GM21717 (cell line): ENCODE measurements around the gene FBN3.

Experiments used
- ATAC-seq: cut with Tn5 transposase; IDR thresholded peaks from one replicate; pipeline ENCODE4 v1.9.1; 2021; ENCODE audit warnings: mild to moderate bottlenecking, moderate library complexity; ENCODE audit not compliant: unreplicated experiment

FBN3 gene

DNA sequence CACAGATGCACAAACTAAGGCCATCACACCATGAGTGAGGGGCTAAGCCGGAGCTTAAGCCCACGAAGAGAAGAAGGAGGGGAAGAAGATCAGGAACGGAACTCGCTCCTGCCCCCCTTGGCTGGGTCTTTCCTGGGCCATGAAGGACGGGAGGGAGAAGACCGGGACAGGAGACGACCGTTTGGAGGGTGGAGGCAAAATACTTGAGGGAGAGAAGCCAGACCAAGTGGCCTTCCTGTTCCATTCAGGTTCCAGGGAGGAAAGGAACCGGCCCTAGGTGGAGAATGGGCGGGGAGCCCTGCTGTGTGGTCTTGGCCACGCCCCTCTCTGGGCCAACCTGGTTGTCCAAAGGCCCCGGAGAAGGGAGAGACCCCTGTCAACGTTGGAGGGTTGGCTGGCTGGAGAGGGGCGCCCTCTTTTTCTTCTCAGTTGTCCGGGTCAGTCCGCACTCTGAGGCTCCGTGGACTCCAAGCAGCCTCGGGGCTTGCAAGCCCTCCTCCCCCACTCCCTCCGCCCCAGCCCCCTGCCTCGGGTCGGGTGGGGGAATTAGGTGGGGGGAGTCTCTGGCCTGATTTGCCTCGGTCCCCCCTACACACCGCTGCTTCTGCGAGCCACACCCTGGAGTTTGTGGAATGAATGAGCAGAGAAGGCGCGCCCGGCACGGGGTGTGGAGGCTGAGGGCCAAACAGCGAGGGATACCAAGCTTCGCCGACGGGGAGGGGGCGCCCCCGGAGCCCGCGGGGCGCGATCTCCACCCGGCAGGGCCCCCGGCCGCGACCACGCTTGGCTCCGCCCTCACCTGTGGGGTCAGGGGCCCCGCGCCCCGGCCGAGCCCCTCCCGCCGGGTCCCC is 757 bp downstream of the FBN3 start:
- ATAC-seq, result no peak

DNA sequence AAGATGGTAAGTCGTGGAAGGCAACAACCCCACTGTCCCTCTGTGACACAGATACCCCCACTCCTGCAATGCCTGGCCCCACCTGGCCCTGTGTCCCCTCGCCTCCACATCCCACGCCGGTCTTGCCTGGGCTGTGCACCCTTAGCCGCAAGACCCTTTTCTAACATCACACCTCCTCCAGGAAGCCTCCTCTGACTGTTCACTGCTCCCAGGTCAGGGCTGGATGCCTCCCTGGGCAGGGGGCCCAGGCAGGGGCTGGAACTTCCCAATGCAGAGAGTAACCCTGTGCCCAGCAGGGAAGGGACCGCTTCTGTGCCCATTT is 1.3 kb downstream of the FBN3 start:
- ATAC-seq, result no peak

DNA sequence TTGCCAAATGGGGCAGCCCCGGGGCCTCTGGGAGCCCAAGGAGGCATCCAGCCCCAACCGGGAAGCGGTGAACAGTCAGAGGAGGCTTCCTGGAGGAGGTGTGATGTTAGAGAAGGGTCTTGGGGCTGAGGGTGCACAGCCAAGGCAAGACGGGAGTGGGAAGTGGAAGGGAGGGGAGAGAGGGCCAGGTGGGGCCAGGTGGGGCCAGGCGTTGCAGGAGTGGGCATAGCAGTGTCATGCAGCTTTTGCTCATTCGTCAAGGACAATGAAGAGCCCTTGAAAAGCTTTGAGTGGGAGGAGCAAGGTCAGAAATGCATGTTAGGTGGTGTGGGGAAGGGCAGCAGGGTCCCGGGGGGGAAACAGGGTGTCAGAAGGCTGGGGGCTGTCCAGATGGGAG is 1.8 kb downstream of the FBN3 start:
- ATAC-seq, result no peak

DNA sequence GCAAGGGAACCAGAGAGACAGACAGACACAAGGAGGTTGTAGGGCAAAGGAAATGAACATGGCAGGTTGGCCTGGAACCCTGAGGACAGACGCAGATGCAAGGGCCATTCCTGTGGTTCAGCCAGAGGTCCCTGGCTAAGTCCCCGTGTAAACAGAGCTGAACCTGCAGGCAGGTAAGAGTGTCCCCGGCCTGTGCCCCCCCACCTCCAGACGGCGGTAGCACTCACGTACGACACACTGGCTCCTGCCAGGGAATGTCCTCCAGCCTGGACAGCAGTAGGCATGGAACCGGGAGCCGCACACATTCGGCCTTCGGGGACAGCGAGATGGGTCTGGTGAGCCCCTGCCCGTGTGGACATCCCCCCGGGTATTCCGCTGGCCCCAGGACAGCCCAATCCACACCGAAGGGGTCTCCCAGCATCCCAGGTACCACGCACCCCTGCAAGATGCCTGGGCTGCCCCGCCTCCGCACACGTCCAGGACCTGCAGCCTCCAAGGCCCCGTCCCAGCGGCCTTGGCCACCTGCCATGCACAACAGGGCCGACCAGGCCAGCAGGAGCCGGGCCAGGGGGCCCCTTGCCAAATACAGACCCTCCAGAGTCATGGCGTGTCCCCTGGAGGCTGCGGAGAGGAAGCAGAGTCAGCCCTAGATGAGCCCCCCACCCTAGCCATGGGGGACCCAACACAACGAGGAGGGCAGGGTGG is 2.4 kb downstream of the FBN3 start:
- ATAC-seq, result no peak

DNA sequence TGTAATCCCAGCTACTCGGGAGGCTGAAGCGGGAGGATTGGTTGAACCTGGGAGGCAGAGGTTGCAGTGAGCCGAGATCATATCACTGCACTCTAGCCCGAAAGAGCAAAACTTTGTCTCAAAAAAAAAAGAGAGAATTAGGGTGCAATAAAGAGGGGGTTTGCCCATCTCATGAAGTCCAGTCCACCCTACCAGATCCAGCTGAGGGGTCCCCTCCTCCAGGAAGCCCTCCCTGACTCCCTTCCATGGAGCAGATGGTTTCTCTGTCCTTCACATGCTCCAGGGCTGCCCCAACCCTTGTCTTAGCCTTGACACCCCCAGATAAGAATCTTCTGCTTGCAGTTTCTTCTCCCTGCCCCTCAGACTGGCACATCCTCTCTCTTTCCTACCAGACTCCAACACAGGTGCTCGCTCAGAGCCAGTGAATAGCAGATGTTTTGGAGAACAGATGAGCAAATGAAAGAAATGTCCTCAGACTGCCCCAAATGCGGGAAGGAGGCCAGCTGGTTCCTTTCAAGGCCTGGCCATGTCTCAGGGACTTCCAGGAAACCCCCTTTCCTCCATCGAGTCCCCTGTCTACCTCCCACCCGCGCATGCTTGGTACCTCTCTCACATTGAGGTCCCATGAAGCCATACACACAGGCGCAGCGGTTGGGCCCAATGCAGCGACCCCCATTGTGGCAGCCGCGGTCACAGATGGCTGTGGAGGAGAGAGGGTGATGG is 5.0 kb downstream of the FBN3 start:
- no peak for ATAC-seq

DNA sequence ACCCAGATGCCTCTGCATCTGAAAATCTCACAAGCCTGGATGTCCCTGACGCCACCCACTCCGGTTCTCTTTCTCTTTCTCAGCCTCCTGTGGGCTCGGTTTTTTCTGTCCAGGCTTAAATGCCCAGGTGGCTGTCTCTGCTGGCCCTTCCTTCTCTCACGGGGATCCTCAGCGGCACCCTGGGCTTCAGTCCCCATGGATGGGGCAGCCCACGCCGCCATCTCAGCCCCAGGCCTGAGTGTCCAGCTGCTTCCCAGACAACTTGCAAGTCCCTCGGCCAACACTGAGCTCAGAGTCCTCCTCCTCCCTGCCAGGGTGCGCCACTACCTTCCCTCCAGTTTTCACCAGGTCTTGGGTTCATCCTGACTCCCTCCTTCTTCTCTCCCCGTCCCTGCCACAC is 6.4 kb downstream of the FBN3 start:
- ATAC-seq, result no peak

DNA sequence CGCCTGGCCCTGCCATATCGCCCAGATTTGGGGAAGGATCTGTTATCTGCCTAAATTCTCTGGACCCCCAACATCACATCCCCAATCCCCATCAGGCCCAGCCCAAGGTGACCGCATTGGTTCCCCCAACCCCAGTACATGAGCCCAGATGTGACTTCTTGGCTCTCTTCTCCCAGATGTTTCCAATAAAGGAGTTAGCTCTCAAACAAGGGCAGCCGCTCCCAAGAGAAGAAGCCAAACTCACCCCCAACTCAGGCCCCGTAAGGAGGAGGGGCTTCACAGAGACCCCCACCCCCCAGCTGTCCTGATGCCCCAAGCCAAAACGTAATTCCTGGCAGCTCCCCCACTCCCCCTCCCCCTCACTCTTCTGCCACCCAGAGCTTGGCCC is 6.9 kb downstream of the FBN3 start:
- no peak for ATAC-seq

DNA sequence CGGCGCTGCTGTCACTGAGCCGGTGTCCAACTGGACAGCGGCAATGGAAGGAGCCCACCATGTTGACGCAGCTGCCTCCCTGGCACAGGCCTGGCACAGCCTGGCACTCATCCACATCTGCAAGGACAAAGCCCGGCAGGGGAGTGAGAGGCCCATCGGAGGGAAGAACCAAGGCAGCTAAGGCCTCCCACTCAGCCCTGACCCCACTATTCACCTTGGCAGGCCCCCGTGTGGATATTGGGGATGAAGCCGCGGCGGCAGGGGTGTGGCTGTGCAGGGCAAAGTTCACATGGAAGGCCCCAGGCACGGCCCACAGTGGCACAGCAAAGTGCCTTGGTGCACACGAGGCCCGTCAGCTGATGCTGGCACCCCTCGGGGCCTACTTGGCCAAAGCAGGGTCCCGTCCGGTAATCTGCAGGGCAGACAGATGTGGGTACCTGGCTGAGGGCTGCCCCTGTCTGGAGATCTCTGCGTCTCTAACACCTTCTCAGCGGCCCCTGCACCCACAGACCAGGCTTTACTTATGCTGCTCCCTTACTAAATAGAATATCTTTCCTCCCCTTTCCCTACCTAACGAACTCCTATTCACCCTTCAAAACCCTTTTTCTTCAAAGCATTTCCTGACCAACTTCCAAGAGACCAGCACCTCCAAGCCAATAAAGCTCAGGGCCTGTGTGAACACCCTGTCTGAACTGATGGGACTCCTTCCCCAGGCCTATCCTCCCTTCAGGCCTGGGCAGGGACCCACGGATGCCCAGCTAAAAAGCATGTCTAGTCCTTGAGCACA is 7.5 kb downstream of the FBN3 start:
- no peak for ATAC-seq

DNA sequence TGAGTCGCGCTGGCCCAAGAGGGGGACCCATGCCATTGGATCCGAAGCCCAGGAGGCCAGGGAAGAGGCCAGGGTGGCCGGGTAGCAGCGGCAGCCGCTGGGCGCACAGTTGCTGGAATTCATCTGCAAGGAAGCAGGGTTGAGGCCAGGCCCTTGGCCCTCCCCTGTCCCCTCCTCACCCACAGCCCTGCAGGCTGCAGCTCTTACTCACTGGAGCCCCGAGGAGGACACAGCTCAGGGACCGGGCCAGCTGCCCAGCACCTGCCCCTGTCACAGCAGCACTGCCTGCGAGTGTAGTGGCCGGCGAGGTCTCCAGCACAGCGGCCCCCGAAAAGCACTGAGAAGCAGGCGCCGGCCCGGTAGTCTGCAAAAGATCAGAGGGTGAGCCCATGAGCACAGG is 11.2 kb downstream of the FBN3 start:
- no peak for ATAC-seq

DNA sequence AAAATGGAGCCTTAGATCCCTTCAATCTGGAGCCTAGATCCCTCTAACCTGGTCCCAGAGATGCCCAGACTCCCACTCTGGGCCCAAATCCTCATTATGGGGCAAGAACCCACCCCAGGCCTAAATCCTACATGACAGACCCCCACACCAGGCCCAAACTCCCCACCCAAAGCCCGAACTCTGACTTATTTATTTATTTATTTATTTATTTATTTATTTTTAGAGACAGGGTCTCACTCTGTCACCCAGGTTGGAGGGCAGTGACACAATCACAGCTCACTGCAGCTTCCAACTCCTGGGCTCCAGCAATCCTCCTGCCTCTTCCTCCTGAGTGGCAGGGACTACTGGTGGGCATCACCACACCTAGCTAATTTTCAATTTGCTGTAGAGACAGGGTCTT is 12.0 kb downstream of the FBN3 start:
- ATAC-seq, result no peak

DNA sequence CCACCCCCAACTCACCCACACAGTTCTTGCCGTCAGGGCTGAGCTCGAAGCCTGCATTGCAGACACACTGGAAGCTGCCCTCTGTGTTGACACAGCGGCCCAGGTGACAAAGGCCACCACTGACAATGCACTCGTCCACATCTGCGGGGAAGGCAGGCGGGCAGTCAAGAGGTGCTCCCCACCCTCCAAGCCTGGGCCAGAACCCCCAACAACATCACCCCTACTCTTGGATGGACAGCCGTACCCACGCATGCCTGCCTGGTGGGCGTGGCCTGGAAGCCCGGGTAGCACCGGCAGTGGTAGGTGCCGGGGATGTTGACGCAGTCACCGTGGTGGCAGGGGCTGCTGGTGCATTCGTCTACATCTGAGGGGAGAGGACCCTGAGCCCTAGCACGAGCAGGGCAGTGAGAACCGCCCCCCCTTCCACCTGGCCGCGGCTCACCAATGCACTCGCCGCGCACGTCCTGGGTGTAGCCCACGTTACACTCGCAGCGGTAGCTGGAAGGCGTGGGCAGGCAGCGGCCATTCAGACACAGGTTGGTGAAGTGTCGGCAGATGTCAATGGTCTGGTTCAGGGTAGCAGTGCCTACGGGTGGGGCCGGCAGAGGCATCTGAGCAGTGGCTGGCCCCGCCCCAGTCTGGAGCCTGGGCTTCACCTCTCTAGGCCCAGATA is 13.3 kb downstream of the FBN3 start:
- no peak for ATAC-seq

DNA sequence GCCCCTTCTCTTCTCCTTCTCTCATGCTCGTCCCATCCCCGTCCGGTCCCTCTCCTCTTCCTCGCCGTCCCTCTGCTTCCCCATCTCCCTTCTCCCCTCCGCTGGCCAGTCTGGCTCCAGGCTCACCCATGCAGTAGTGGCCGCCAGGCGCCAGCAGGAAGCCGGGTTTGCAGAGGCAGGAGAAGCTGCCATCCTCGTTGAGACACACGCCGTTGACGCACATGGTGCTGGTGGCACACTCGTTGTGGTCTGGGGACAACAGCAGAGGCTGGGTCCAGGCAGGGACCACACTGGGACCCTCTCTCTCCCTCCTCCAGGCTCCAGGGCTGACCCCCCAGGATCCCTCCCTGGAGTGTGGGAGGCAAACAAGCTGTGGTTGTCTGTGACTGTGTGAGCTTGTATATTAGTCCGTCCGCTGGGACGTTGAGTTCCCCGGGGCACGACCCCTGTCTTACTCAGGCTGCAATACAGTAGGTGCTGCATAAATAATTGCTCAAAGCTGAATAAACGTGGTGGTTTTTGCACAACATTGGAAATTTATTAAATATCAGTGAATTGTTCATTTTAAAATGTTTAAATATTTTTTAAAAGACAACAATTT is 16.4 kb downstream of the FBN3 start:
- ATAC-seq, result no peak

DNA sequence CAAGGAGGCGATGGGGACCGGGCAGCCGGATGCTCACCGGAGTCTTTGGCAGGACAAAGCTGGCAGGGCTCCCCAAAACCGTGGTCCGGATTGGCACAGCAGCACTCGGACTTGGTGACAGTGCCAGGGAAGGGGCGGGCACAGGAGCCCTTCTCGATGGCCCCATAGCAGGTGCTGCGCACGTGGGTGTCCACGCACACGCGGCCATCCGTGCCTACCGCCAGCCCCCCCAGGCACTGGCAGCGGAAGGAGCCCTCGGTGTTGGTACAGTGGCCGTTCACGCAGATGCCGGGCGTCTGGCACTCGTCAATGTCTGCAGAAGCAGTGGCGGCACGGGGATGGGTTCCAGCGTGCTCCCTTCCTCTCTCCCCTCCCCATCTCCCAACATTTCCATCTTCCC is 17.9 kb downstream of the FBN3 start:
- ATAC-seq, result no peak

DNA sequence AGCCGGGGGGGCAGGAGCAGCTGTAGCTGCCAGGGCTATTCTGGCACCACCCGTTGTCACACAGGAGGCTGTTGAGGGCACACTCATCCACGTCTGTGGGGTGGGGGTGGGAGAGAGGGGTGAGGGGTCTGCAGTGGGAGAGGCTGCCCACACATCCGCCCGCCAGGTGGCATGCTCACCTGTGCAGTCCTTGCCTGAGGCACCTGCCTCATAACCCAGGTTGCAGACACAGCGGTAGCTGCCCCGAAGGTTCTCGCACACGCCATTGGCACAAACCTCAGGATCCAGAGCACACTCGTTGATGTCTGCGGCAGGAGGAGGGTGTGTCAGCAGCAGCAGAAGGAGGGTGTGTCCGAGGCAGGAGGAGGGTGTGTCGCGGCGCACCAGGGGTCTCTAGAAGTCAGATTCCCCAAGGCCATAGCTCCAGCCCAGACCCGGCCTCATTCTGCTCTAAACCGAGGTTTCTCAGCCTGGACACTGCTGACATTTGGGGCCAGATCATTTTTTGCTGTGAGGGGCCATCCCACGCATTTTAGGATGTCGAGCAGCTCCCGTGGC is 20.3 kb downstream of the FBN3 start:
- no peak for ATAC-seq

DNA sequence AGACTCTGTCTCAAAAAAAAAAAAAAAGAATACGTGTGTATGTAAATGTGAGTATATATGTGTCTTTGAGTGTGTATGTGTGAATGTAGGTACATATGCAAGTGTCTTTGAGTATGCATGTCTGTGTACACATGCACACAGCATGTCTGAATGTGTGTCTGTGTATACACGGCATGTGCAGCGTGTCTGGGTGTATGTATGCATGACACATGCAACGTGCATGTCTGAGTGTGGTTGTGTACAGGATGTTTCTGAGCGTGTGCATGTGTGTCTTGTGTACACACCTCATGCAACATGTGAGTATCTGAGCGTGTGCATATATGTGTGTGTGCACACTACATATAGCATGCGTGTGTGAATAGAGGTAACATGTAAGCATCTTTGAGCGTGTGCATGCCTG is 20.8 kb downstream of the FBN3 start:
- ATAC-seq, result no peak

DNA sequence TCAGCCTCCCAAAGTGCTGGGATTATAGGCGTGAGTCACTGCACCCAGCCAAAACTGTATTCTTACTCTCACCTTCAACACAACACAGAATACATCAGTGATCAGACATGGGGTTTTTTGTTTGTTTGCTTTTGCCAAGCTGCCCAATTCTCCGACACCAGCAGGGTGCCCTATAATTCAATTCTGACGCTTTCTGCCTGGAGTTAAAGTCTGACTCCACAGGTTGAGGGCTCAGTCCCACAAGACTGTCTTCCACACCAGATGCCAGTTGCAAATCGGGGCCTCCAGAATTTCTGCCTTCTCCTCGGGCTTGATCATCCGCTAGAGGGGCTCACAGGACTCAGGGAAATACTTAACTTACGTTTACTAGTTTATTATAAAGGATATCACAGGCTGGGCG is 22.1 kb downstream of the FBN3 start:
- no peak for ATAC-seq

DNA sequence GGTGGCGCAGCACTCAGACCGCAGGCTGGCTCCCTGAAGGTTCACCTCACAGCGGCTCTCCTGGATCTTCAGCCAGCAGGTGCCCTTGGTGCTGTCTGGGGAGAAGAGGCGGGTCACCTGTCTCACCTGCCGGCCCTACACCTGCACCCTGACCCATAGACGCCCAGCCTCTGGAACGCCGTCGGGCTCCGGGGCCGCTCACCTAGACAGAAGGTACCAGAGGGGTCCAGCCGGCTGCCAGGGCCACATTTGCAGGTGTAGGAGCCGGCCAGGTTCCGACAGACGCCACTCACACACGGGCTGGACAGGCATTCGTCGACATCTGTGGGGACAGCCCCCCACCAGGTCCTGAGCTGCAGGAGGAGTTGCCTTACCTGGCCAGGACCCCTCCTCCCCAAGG is 22.9 kb downstream of the FBN3 start:
- ATAC-seq, result no peak

DNA sequence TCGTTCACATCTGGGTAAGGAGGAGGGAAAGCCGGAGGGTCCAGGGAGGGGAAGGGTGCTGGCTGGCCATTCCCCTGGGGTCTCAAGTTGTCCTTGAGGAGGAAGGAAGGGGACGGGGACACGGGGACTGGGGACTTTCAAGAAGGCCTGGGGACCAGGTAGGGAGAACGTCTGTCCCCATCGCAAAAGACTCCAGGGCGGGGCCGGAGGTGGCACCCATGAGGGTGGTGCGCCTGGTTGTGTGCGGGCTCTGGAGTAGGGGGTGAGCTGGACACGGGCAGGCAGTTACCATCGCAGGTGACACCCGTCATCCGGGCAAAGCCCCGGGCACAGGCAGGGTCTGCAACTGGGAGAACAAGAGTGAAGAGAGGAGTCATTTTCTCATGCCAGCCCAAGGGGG is 23.4 kb downstream of the FBN3 start:
- ATAC-seq, result no peak

DNA sequence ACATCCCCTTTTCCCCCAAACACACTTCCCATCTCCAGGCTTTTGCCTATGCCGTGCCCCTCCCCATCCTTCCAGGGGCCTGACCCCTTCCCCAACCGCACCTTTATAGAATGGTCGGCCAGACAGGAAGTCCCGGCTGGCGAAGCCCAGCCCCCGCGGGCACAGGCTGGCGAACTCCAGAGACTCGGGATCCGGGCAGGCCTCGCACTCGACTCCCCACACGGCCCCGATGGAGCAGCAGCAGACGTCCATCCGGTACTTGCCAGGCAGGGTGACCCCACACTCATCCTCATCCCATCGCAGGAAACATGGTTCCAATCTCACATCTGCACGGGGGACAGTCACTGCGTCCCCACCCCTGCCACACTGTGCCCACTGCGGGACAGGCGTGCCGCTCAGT is 25.7 kb downstream of the FBN3 start:
- no peak for ATAC-seq
